C4-2B (cell line): ENCODE results near the gene CELSR2.

Experiments used
- CTCF ChIP-seq: fragments of 450-650 bp; conservative IDR thresholded peaks from 2 replicates; pipeline ENCODE4 v1.5.1; 2017; ENCODE audit warnings: mild to moderate bottlenecking
- ZFX ChIP-seq: fragments of 450-650 bp; IDR thresholded peaks from 2 replicates; pipeline ENCODE4 v1.6.1; 2017

GRCh38 chr1:109243221-109243620 is 6.1 kb upstream of the CELSR2 start:
- TF ChIP-seq CTCF (no peak), ZFX (no peak)
